H1 (cell line): ENCODE results near the gene CAP1. TPM values are rescaled to one million over a fixed set of nuclear protein-coding genes. Genes with fewer than 3 reads are reported as not detected.

Source experiments
- CTCF ChIA-PET: fragments of 300-600 bp; sonication (Branson Sonifier 250); formaldehyde crosslinking; loops from one replicate; lab custom pipeline; 2021; ENCODE audit not compliant: partially characterized antibody; lab: Charles Lee
- POLR2A ChIA-PET: fragments of 300-600 bp; sonication (Branson Sonifier 250); formaldehyde crosslinking; loops from one replicate; lab custom pipeline; 2021; ENCODE audit warnings: inconsistent platforms; ENCODE audit not compliant: partially characterized antibody; lab: Charles Lee
- DNase-seq, 2 experiments: peaks; one replicate each; pipeline versions ENCODE4 v3.0.0 to v3.0.0-alpha.2; 2010 to 2022; ENCODE audit warnings: low spot score in 2 of 2, low read depth in 1 of 2, mixed read lengths in 1 of 2
- FAIRE-seq: peaks from 2 replicates; lab custom pipeline; 2011; peaks lifted over from hg19 to GRCh38; lab: Jason Lieb, UNC
- H2AFZ ChIP-seq: 2 replicates; pipeline ENCODE4 v1.8.1; 2012; ENCODE audit warnings: low read length, inconsistent platforms
- H2AK5ac ChIP-seq: 2 replicates; pipeline ENCODE4 v1.6.1; 2013; ENCODE audit warnings: low read depth, low read length
- H2BK120ac ChIP-seq: replicated peaks from 2 replicates; pipeline ENCODE3; 2013; ENCODE audit warnings: low read depth, low read length, inconsistent platforms
- H2BK12ac ChIP-seq: 2 replicates; pipeline ENCODE4 v1.6.1; 2013; ENCODE audit warnings: low read depth, low read length
- H2BK15ac ChIP-seq: 2 replicates; pipeline ENCODE4 v1.6.1; 2013; ENCODE audit warnings: low read length
- H2BK20ac ChIP-seq: 2 replicates; pipeline ENCODE4 v1.6.1; 2013; ENCODE audit warnings: low read length
- H2BK5ac ChIP-seq: 2 replicates; pipeline ENCODE4 v1.6.1; 2013; ENCODE audit warnings: low read depth, low read length
- H3K14ac ChIP-seq: 2 replicates; pipeline ENCODE4 v1.6.1; 2013; ENCODE audit warnings: inconsistent platforms; ENCODE audit not compliant: insufficient read length
- H3K18ac ChIP-seq: 2 replicates; pipeline ENCODE4 v1.6.1; 2013; ENCODE audit warnings: low read length; ENCODE audit errors: extremely low read depth
- H3K23ac ChIP-seq: 2 replicates; pipeline ENCODE4 v1.6.1; 2013; ENCODE audit warnings: inconsistent platforms; ENCODE audit not compliant: insufficient read length
- H3K23me2 ChIP-seq: 2 replicates; pipeline ENCODE4 v1.6.1; 2013; ENCODE audit warnings: low read depth, low read length
- H3K27ac ChIP-seq: 2 replicates; pipeline ENCODE4 v1.6.1; 2011; ENCODE audit warnings: low read depth, low read length, inconsistent platforms
- H3K27me3 ChIP-seq, 4 experiments: replicated peaks in 1 of 4; 1 replicate in 1 of 4; 2 replicates in 3 of 4; pipeline versions ENCODE4 v1.6.1 to v1.8.1; 2011 to 2013; ENCODE audit warnings: low read length in 3 of 4, mild to moderate bottlenecking in 3 of 4, inconsistent platforms in 2 of 4, mixed read lengths in 2 of 4, moderate library complexity in 1 of 4; ENCODE audit not compliant: control insufficient read depth in 3 of 4, insufficient read depth in 3 of 4; ENCODE audit errors: extremely low read depth in 1 of 4
- H3K36me3 ChIP-seq, 4 experiments: 2 replicates each; pipeline versions ENCODE4 v1.6.1 to v1.8.1; 2011 to 2013; ENCODE audit warnings: mild to moderate bottlenecking in 4 of 4, low read length in 3 of 4, moderate library complexity in 2 of 4, control low read depth in 1 of 4, inconsistent platforms in 1 of 4; ENCODE audit not compliant: insufficient read depth in 4 of 4, control insufficient read depth in 2 of 4
- H3K4ac ChIP-seq: replicated peaks from 2 replicates; pipeline ENCODE3; 2013; ENCODE audit warnings: low read length, low read depth, mixed read lengths, inconsistent platforms; ENCODE audit not compliant: insufficient read length
- H3K4me1 ChIP-seq, 4 experiments: replicated peaks in 1 of 4; 1 replicate in 1 of 4; 2 replicates in 3 of 4; pipeline versions ENCODE4 v1.6.1 to v1.8.1; 2011 to 2013; ENCODE audit warnings: low read length in 3 of 4, inconsistent platforms in 2 of 4, mixed read lengths in 1 of 4; ENCODE audit not compliant: insufficient read depth in 4 of 4, control insufficient read depth in 3 of 4
- H3K4me2 ChIP-seq, 2 experiments: 2 replicates each; pipeline versions ENCODE4 v1.6.1 to v1.8.1; 2011 to 2013; ENCODE audit warnings: low read depth in 2 of 2, low read length in 2 of 2, control low read depth in 1 of 2, inconsistent platforms in 1 of 2, mild to moderate bottlenecking in 1 of 2; ENCODE audit not compliant: insufficient read depth in 1 of 2
- H3K4me3 ChIP-seq, 4 experiments: fragments of 200-600, 300-600 bp in 1 of 4; sonication (generic), shearing (Covaris generic), sonication (Bioruptor Twin) in 1 of 4; 2 replicates each; pipeline versions ENCODE4 v1.5.1 to v1.8.1; 2011 to 2016; ENCODE audit warnings: low read length in 4 of 4, low read depth in 3 of 4, control low read depth in 2 of 4, inconsistent platforms in 2 of 4, mild to moderate bottlenecking in 2 of 4, mixed read lengths in 1 of 4, moderate library complexity in 1 of 4; ENCODE audit not compliant: insufficient read depth in 2 of 4; ENCODE audit errors: extremely low read depth in 1 of 4
- H3K56ac ChIP-seq: replicated peaks from 2 replicates; pipeline ENCODE3; 2013; ENCODE audit warnings: low read depth, mild to moderate bottlenecking, mixed read lengths, low read length, inconsistent platforms; ENCODE audit not compliant: insufficient read length
- H3K79me1 ChIP-seq: 2 replicates; pipeline ENCODE4 v1.6.1; 2013; ENCODE audit warnings: low read depth, low read length, control low read depth
- H3K79me2 ChIP-seq, 2 experiments: 2 replicates each; pipeline versions ENCODE4 v1.6.1 to v1.8.1; 2012 to 2013; ENCODE audit warnings: low read length in 2 of 2, mild to moderate bottlenecking in 2 of 2, inconsistent platforms in 1 of 2; ENCODE audit not compliant: insufficient read depth in 2 of 2, control insufficient read depth in 1 of 2
- H3K9ac ChIP-seq, 4 experiments: replicated peaks in 1 of 4; 1 replicate in 1 of 4; 2 replicates in 3 of 4; pipeline versions ENCODE4 v1.6.1 to v1.8.1; 2011 to 2013; ENCODE audit warnings: low read depth in 3 of 4, low read length in 3 of 4, control low read depth in 2 of 4, mild to moderate bottlenecking in 2 of 4, moderate library complexity in 2 of 4, inconsistent platforms in 1 of 4; ENCODE audit errors: extremely low read depth in 1 of 4
- H3K9me3 ChIP-seq, 2 experiments: 2 replicates each; pipeline versions ENCODE4 v1.6.1 to v1.8.1; 2012 to 2013; ENCODE audit warnings: mild to moderate bottlenecking in 2 of 2, moderate library complexity in 2 of 2, control low read depth in 1 of 2, inconsistent platforms in 1 of 2, low read depth in 1 of 2, low read length in 1 of 2, mixed read lengths in 1 of 2; ENCODE audit not compliant: insufficient read depth in 2 of 2
- H4K20me1 ChIP-seq, 2 experiments: replicated peaks in 1 of 2; 2 replicates each; pipeline versions ENCODE3 to v1.8.1; 2011 to 2013; ENCODE audit warnings: inconsistent platforms in 2 of 2, low read length in 2 of 2, mild to moderate bottlenecking in 1 of 2; ENCODE audit not compliant: insufficient read depth in 2 of 2, control insufficient read depth in 1 of 2
- H4K5ac ChIP-seq: 2 replicates; pipeline ENCODE4 v1.6.1; 2013; ENCODE audit warnings: low read length, low read depth, mixed read lengths, inconsistent platforms; ENCODE audit not compliant: insufficient read length
- H4K8ac ChIP-seq: 2 replicates; pipeline ENCODE4 v1.8.0; 2013; ENCODE audit warnings: mild to moderate bottlenecking, moderate library complexity, low read length, inconsistent platforms; ENCODE audit not compliant: insufficient read depth; ENCODE audit errors: extremely low read depth
- H4K91ac ChIP-seq: replicated peaks from 2 replicates; pipeline ENCODE3; 2013; ENCODE audit warnings: low read length, mixed read lengths, inconsistent platforms; ENCODE audit not compliant: insufficient read length
- JUN ChIP-seq: IDR thresholded peaks from 2 replicates; pipeline ENCODE4 v1.6.1; 2011; ENCODE audit warnings: low read depth, mild to moderate bottlenecking, improper control_type of control experiment, low read length
- JUND ChIP-seq: IDR thresholded peaks from 2 replicates; pipeline ENCODE4 v1.6.1; 2011; ENCODE audit warnings: mild to moderate bottlenecking, improper control_type of control experiment, low read length
- POU5F1 ChIP-seq: IDR thresholded peaks from 2 replicates; pipeline ENCODE4 v1.6.1; 2011; ENCODE audit warnings: low read depth, mild to moderate bottlenecking, low read length, moderate library complexity
- TAF1 ChIP-seq: IDR thresholded peaks from 2 replicates; pipeline ENCODE4 v1.6.1; 2011; ENCODE audit warnings: mild to moderate bottlenecking, low read depth, low read length
- WGBS, 2 experiments: shearing (Covaris generic) in 1 of 2; methylation state at CpG; one replicate each; pipeline versions ENCODE4 v1.1.6 to v1.1.7; 2013 to 2015; ENCODE audit warnings: low lambda C conversion rate in 2 of 2, mixed read lengths in 2 of 2, inconsistent platforms in 1 of 2, low coverage in 1 of 2, missing lambda C conversion rate in 1 of 2; ENCODE audit not compliant: insufficient replicate concordance in 2 of 2, insufficient coverage in 1 of 2, insufficient read length in 1 of 2; ENCODE audit errors: extremely low coverage in 1 of 2, missing lambda C conversion rate in 1 of 2; 5-methylcytosine and 5-hydroxymethylcytosine counted together
- polyA plus RNA-seq, 7 experiments: library from polyadenylated mRNA; depleted of rRNA in 3 of 7; stranded (reverse) in 5 of 7; unstranded in 2 of 7; fragments of >200 nt in 5 of 7; fragments of 200-250 nt in 2 of 7; gene quantifications; 1 replicate in 5 of 7; 2 replicates in 1 of 7; 4 replicates in 1 of 7; pipeline versions ENCODE4 v1.2.1 to v1.2.3, GENCODE V29; 2011 to 2013; ENCODE audit warnings: missing spikeins in 2 of 7, mixed read lengths in 2 of 7
- total RNA-seq: library from RNA; stranded (reverse); fragmentation: NEBNext Ultra II Directional; extraction: Animal tissue kit (Norgen Biotek cat#: 25700); gene quantifications from 2 replicates; pipeline ENCODE4 v1.2.1, GENCODE V29; 2021

CAP1 gene
- total and polyA plus RNA-seq, 2 of the 8 experiments (the other 6 are each of a cell fraction or from before 2014, with no cell fraction given), result 140 to 295 TPM

DNA sequence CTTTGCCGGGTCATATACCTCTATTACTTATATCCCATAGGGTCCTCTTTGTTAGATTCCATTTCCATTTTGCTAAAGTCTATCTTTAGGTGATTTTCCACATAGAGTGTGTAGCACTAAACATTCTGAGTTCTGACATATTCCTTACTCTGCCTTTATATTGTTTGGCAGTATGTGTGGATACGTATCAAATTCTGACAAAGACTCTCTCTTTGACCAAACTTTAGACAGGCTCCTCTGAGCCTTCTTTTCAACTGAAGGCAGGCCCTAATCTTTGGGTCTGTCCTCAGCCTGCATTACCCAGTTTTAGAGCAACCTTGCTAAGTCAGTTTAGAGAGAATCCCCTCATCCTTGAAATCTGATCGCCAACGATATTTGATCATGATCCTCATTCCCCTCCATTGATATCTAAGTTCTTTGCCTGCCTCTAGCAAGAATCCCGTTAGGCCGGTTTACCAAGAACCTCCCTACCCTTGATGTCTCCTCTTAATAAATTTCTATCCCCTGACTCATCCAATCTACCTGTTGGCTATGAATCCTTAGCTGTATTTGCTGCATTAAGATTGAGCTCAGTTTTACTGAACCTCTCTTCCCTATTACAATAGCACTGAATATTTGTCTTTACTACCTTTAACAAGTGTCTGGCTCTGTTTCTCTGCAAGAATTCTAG is 66.9 kb downstream of the CAP1 start:
- no peak overlapping the region for H3K9ac ChIP-seq
- 87% methylated on average over 6 of the region's 6 CpGs; no CpG with 5 or more reads in 1 of the 2 experiments for WGBS, 2 experiments
- H2BK12ac ChIP-seq, result no peak overlapping the region
- H3K4me2 ChIP-seq, result no peak overlapping the region
- peak overlapping the region; percentile 25; the same call in 1 of the 2 replicates for H2AFZ ChIP-seq
- H4K91ac ChIP-seq, result no peak overlapping the region
- CTCF ChIA-PET, result interaction anchor here (0.6 to 1.6 kb wide), 4 partner anchors 18 to 231 kb away, joined by 3 to 5 read pairs (median 4); no protein-coding TSS in a partner anchor
- H3K36me3 ChIP-seq, result no peaks in the 10 kb centered on the region
- H4K20me1 ChIP-seq, result no peaks in the 10 kb centered on the region
- no peak overlapping the region for H4K5ac ChIP-seq
- H3K79me1 ChIP-seq, result no peaks in the 10 kb centered on the region
- H4K8ac ChIP-seq, result no peak overlapping the region
- TF ChIP-seq POU5F1 (no peak), JUN (no peak), JUND (peak; percentile 53; the same call in 1 of the 2 replicates), TAF1 (no peak)
- H3K14ac ChIP-seq, result no peak overlapping the region
- H3K4ac ChIP-seq, result no peak overlapping the region
- H3K23ac ChIP-seq, result no peak overlapping the region
- DNase-seq (no peak), FAIRE-seq (no peak)
- H2BK15ac ChIP-seq, result no peak overlapping the region
- H3K4me1 ChIP-seq, result no peaks in the 10 kb centered on the region
- H3K56ac ChIP-seq, result no peak overlapping the region
- POLR2A ChIA-PET, result interaction anchor here (2.5 kb wide), 1 partner anchor 10 kb away, joined by 5 read pairs; the partner anchor contains the start of gene PPT1
- no peak overlapping the region for H3K27ac ChIP-seq
- no peak overlapping the region for H2BK5ac ChIP-seq
- no peak overlapping the region for H2BK20ac ChIP-seq
- no peaks in the 10 kb centered on the region for H3K23me2 ChIP-seq
- no peak overlapping the region for H3K4me3 ChIP-seq
- no peak overlapping the region for H3K18ac ChIP-seq
- no peaks in the 10 kb centered on the region for H3K27me3 ChIP-seq
- H3K79me2 ChIP-seq, result no peaks in the 10 kb centered on the region
- H2BK120ac ChIP-seq, result no peak overlapping the region
- H3K9me3 ChIP-seq, result no peaks in the 10 kb centered on the region
- no peak overlapping the region for H2AK5ac ChIP-seq
